Adrenal gland (tissue), 5 donors: ENCODE results near the gene ST8SIA5.

Experiments used
- CTCF ChIP-seq, 6 experiments: fragments of 450-650 bp in 4 of 6; fragments of 200-600 bp in 2 of 6; sonication (generic) in 1 of 6; IDR thresholded peaks; 1 replicate in 5 of 6; 2 replicates in 1 of 6; pipeline versions ENCODE4 v1.5.1 to v1.8.0; 2016 to 2021; ENCODE audit warnings: antibody characterized with exemption in 6 of 6, mild to moderate bottlenecking in 2 of 6, moderate library complexity in 1 of 6
- POLR2A ChIP-seq, 2 donors: fragments of 450-650 bp; IDR thresholded peaks; one replicate each; pipeline ENCODE4 v1.6.1; 2017; ENCODE audit warnings: antibody characterized with exemption in 2 of 2, mild to moderate bottlenecking in 2 of 2, moderate library complexity in 1 of 2
- donor health status: DM: no; HTN: no; CAD: no.

DNA sequence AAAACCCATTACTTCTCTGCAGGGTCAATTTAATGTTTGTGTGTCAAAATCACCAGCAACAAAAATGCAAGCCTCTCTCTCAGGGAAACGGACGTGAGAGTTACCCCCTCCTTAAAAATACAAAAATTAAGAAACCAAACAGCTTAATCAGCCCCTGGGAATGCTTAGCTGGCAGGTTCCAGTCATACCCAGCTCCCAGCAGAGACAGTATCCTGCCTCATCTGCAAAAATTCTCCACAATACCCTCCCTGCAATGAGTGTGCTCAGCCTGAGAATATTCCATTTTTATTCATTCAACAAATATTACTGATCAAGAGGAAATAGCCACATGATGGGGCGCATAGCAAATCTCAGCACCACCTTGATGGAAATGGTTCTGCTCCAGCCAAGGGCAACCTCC, 36.3 kb downstream of the ST8SIA5 start:
- TF ChIP-seq CTCF (IDR thresholded peaks at IDR 0.05) = no peak
- TF ChIP-seq POLR2A (IDR thresholded peaks at IDR 0.05) = no peak
